ES-I3 (cell line): ENCODE data around the gene TRAF2.

Source experiments
- H3K36me3 ChIP-seq: 2 replicates; pipeline ENCODE4 v1.6.1; 2013; ENCODE audit warnings: mild to moderate bottlenecking, low read length, control low read depth, moderate library complexity; ENCODE audit not compliant: insufficient read depth
- H3K4me1 ChIP-seq: 2 replicates; pipeline ENCODE4 v1.6.1; 2013; ENCODE audit warnings: mild to moderate bottlenecking, control low read depth, low read length; ENCODE audit not compliant: insufficient read depth
- H3K9ac ChIP-seq: 2 replicates; pipeline ENCODE4 v1.6.1; 2013; ENCODE audit warnings: low read depth, mild to moderate bottlenecking, low read length, moderate library complexity
- H3K9me3 ChIP-seq: 2 replicates; pipeline ENCODE4 v1.6.1; 2013; ENCODE audit warnings: mild to moderate bottlenecking, low read length, moderate library complexity; ENCODE audit not compliant: control insufficient read depth, insufficient read depth

Gene TRAF2

GRCh38 chr9:136972743-136973142, 86.4 kb downstream of the TRAF2 start:
- no peak overlapping the region for H3K9ac ChIP-seq
- no peaks in the 10 kb centered on the region for H3K36me3 ChIP-seq
- no peaks in the 10 kb centered on the region for H3K9me3 ChIP-seq
- peaks cover 5% of the 10 kb centered on the region; the same call in 1 of the 2 replicates for H3K4me1 ChIP-seq

- Histone ChIP-seq H3K9ac (no peak overlapping the region), H3K36me3 (no peaks in the 10 kb centered on the region), H3K9me3 (no peaks in the 10 kb centered on the region), H3K4me1 (peaks cover 5% of the 10 kb centered on the region; the same call in 1 of the 2 replicates)
Measured at GRCh38 chr9:136973618-136974617, 87.6 kb downstream of the TRAF2 start.

DNA sequence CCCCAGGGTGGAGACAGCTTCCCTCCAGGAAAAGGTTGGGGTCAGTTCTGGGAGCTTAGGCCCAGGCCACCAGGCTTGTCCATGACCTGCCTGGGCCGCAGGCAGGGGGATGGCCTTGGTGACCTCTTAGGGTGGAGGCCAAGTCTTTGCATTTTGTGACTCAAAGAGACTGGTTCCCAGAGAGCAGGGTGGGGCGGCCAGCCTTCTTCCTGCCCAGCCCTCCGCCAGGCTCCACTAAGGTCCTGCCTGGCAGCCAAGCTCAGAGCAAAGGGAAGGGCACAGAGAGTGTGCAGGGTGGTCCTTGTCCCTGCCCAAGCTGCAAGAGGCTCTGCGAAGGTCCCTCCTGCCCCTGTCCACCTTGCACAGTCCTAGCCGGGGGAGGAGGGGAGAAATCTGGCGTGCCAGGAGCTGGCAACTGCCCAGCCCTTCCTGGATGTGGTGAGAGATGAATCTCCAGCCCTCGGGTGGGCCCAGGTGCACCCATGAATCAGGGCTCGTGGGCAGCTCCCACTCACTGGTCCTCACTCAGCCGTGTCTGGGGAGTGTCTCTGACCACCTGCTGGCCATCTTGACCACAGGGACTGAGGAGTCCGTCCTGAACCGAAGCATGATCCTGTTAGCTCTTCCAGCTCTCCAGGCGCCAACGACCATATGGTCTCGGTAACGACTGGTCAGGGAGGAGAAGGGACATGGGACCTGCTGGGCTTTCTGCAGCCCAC, 88.7 kb downstream of the TRAF2 start:
- peaks cover 5% of the 10 kb centered on the region; the same call in 1 of the 2 replicates for H3K4me1 ChIP-seq
- H3K9ac ChIP-seq = no peak overlapping the region
- no peaks in the 10 kb centered on the region for H3K36me3 ChIP-seq
- H3K9me3 ChIP-seq = no peaks in the 10 kb centered on the region

DNA sequence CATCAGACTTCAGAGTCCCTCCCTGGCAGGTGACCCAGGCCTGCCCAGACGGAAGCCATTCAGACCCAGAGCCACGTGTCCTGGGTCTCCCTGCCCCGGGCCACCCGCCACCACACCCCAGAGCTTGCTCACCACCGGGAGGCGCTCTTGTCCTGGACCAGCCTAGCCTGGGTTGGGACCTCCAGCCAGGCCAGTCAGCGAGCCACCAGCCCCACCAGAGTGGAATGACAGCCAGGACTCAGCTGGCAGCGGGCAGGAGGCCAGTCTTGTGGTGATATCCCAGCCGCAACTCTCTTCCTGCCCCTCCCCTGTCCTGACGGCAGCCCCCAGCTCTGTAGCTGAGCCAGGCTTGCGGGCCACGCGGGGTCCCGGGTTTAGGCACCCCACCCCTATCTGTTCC, 89.3 kb downstream of the TRAF2 start:
- H3K36me3 ChIP-seq = no peaks in the 10 kb centered on the region
- H3K9ac ChIP-seq = no peak overlapping the region
- H3K4me1 ChIP-seq = peaks cover 5% of the 10 kb centered on the region; the same call in 1 of the 2 replicates
- H3K9me3 ChIP-seq = no peaks in the 10 kb centered on the region
